GM23248 (cell line): ENCODE measurements around the gene PCCA. TPM values are rescaled to one million over a fixed set of nuclear protein-coding genes. Genes with fewer than 3 reads are reported as not detected.
"Not testable (repeated sequence)": the region's sequence is repeated elsewhere in the genome, so short reads cannot be mapped to it uniquely, and the experiment has no call there.

Source experiments
- DNase-seq: peaks from one replicate; pipeline ENCODE4 v3.0.0-alpha.2; 2015
- H2AFZ ChIP-seq: fragments of 200-600 bp; sonication (generic); 2 replicates; pipeline ENCODE4 v1.6.1; 2016; ENCODE audit warnings: antibody characterized with exemption
- H3F3A ChIP-seq: fragments of 200-600 bp; sonication (generic); 2 replicates; pipeline ENCODE4 v1.6.1; 2016; ENCODE audit warnings: mild to moderate bottlenecking, antibody characterized with exemption, mixed run types; ENCODE audit not compliant: insufficient read depth
- H3K27ac ChIP-seq: fragments of 200-600 bp; sonication (generic); 2 replicates; pipeline ENCODE4 v1.5.1; 2016; ENCODE audit warnings: mild to moderate bottlenecking
- H3K27me3 ChIP-seq: fragments of 200-600 bp; sonication (generic); replicated peaks from 2 replicates; pipeline ENCODE4 v1.6.1; 2016; ENCODE audit warnings: mild to moderate bottlenecking; ENCODE audit not compliant: insufficient read depth
- H3K36me3 ChIP-seq: fragments of 200-600 bp; sonication (generic); 2 replicates; pipeline ENCODE4 v1.6.1; 2016; ENCODE audit warnings: low read depth, mild to moderate bottlenecking
- H3K4me1 ChIP-seq: fragments of 200-600 bp; sonication (generic); 2 replicates; pipeline ENCODE4 v1.6.1; 2016; ENCODE audit warnings: mild to moderate bottlenecking; ENCODE audit not compliant: insufficient read depth
- H3K4me2 ChIP-seq: fragments of 200-600 bp; sonication (generic); one replicate; pipeline ENCODE4 v1.6.1; 2016; ENCODE audit warnings: mild to moderate bottlenecking; ENCODE audit not compliant: unreplicated experiment
- H3K4me3 ChIP-seq: fragments of 200-600 bp; sonication (generic); 2 replicates; pipeline ENCODE4 v1.5.1; 2016; ENCODE audit warnings: mild to moderate bottlenecking
- H3K79me2 ChIP-seq: fragments of 200-600 bp; sonication (generic); 2 replicates; pipeline ENCODE4 v1.6.1; 2016; ENCODE audit warnings: mild to moderate bottlenecking; ENCODE audit not compliant: insufficient read depth
- H3K9ac ChIP-seq: fragments of 200-600 bp; sonication (generic); 2 replicates; pipeline ENCODE4 v1.6.1; 2016; ENCODE audit warnings: mild to moderate bottlenecking
- H3K9me2 ChIP-seq: fragments of 200-600 bp; sonication (generic); 2 replicates; pipeline ENCODE4 v1.6.1; 2016; ENCODE audit warnings: mixed run types, mild to moderate bottlenecking, moderate library complexity; ENCODE audit not compliant: insufficient read depth
- H3K9me3 ChIP-seq: fragments of 200-600 bp; sonication (generic); one replicate; pipeline ENCODE4 v1.6.1; 2017; ENCODE audit warnings: low read depth
- H4K20me1 ChIP-seq: fragments of 200-600 bp; sonication (generic); 2 replicates; pipeline ENCODE4 v1.6.0; 2016; ENCODE audit not compliant: insufficient read depth
- EZH2 ChIP-seq: fragments of 200-600 bp; sonication (generic); IDR thresholded peaks from 2 replicates; pipeline ENCODE4 v1.6.1; 2018; ENCODE audit warnings: antibody characterized with exemption, mild to moderate bottlenecking; ENCODE audit not compliant: insufficient read depth, poor library complexity, severe bottlenecking
- EZH2phosphoT487 ChIP-seq: fragments of 200-600 bp; sonication (generic); IDR thresholded peaks from 2 replicates; pipeline ENCODE4 v1.6.1; 2018; ENCODE audit warnings: antibody characterized with exemption, moderate library complexity, mild to moderate bottlenecking, low read depth; ENCODE audit not compliant: insufficient read depth
- WGBS, 2 experiments: methylation state at CpG; one replicate each; pipeline ENCODE4 v1.1.6; 2015 to 2017; ENCODE audit warnings: low lambda C conversion rate in 2 of 2, low coverage in 1 of 2; ENCODE audit errors: missing lambda C conversion rate in 2 of 2; 5-methylcytosine and 5-hydroxymethylcytosine counted together
- in situ Hi-C: fragments of 300-500 bp; cut with MboI; formaldehyde crosslinking; loops from 2 replicates; pipeline ENCODE4 v1.15.0; 2020
- polyA plus RNA-seq: library from polyadenylated mRNA; unstranded; fragments of >200 nt; fragmentation: Nextera tagmentation; extraction: Ambion mirVana; gene quantifications from 2 replicates; pipeline ENCODE4 v1.2.1, GENCODE V29; 2016
- total RNA-seq: library from RNA; depleted of rRNA; stranded (reverse); fragments of >200 nt; shearing (Covaris generic); gene quantifications from 2 replicates; pipeline ENCODE4 v1.2.3, GENCODE V29; 2014

PCCA gene
- total and polyA plus RNA-seq, 2 experiments from 2014 or later = 9.1 to 9.6 TPM

DNA sequence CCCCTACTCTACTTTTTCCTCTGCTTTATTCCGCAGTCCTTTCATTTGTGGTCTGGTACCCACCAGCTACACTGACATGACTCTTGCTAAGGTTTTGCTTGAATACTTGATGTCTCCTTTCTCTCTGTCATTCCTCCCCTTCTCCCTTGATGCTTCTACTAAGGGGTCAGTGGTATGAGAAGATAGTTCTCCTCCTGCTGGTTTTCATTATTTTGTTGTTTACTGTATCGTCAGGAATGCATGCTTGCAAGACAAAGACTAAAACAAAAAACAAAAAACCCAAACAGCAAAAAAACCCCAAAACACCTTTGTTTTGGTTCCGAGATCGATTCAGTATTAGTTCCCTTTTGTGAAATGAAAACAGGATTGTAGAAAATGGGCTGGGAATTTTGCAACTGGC is 59.5 kb downstream of the PCCA start:
- H3K9me2 ChIP-seq = no peaks in the 10 kb centered on the region
- H3K36me3 ChIP-seq = 0 out of 2 replicates have a peak, but pooled peaks cover 3% of the 10 kb centered on the region
- H3K9me3 ChIP-seq = no peaks in the 10 kb centered on the region
- in situ Hi-C loops = no loop called here
- H3F3A ChIP-seq = no peaks in the 10 kb centered on the region
- H3K4me3 ChIP-seq = no peak overlapping the region
- no peaks in the 10 kb centered on the region for H4K20me1 ChIP-seq
- no peaks in the 10 kb centered on the region for H3K79me2 ChIP-seq
- TF ChIP-seq EZH2phosphoT487 (no peak), EZH2 (no peak)
- H3K27ac ChIP-seq = no peak overlapping the region
- no peak for DNase-seq
- no peak overlapping the region for H3K4me2 ChIP-seq
- WGBS, 2 experiments = 91% methylated on average over 4 of the region's 4 CpGs
- no peak overlapping the region for H2AFZ ChIP-seq
- no peaks in the 10 kb centered on the region for H3K27me3 ChIP-seq
- H3K9ac ChIP-seq = no peak overlapping the region
- H3K4me1 ChIP-seq = no peaks in the 10 kb centered on the region

DNA sequence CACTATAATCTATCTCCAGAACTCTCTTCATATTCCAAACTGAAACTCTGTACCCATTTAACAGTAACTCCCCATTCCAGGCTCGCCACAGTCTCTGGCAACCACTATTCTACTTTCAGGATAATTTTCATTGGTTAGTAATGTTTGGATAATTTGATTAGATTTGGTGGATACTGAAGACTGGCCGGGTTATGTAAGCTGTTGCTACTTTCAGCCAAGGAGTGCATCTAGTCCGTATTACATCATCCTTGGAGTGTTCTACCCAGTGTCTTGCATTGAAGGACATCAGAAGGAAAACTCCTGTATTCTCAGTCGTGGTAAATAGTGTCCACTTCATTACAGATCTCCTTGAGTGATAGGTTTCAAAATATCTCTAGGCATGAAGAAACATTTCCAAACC is 60.5 kb downstream of the PCCA start:
- 36 to 41% methylated on average over 4 of the region's 4 CpGs for WGBS, 2 experiments
- no peak overlapping the region for H3K4me3 ChIP-seq
- no peaks in the 10 kb centered on the region for H3K27me3 ChIP-seq
- H2AFZ ChIP-seq = no peak overlapping the region
- no peak overlapping the region for H3K9ac ChIP-seq
- H3K79me2 ChIP-seq = no peaks in the 10 kb centered on the region
- H3K9me3 ChIP-seq = no peaks in the 10 kb centered on the region
- H3K4me1 ChIP-seq = no peaks in the 10 kb centered on the region
- in situ Hi-C loops = no loop called here
- H3K27ac ChIP-seq = no peak overlapping the region
- no peaks in the 10 kb centered on the region for H3F3A ChIP-seq
- no peaks in the 10 kb centered on the region for H4K20me1 ChIP-seq
- H3K4me2 ChIP-seq = no peak overlapping the region
- no peak for DNase-seq
- TF ChIP-seq EZH2 (no peak), EZH2phosphoT487 (no peak)
- 0 out of 2 replicates have a peak, but pooled peaks cover 3% of the 10 kb centered on the region for H3K36me3 ChIP-seq
- H3K9me2 ChIP-seq = no peaks in the 10 kb centered on the region

DNA sequence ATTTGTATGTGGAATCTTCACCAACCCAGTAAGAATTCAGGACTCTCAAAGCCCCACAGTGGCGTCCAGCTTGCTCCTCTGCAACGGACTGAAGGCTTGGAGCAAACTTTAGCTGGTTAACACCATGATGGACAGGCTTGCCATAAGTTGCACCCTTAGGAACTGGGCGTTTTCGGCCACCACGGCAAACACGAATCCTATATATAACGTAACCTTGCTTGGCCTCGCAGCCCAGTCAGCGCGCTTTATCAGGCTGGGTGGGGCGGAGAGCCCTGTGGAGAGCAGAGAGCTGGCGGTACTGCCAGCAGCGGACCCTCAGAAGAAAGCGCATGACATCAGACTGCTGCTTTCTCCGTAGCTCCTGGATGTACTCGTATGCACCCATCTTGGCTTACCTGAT is 61.8 kb downstream of the PCCA start:
- H4K20me1 ChIP-seq, in situ Hi-C loops, H2AFZ ChIP-seq, H3K36me3 ChIP-seq, H3K4me3 ChIP-seq, H3K79me2 ChIP-seq, H3K9me2 ChIP-seq, H3K9me3 ChIP-seq, H3K27me3 ChIP-seq, H3F3A ChIP-seq, DNase-seq, H3K4me2 ChIP-seq, H3K4me1 ChIP-seq, H3K27ac ChIP-seq, H3K9ac ChIP-seq: not testable (repeated sequence)
- 96 to 97% methylated on average over 16 of the region's 16 CpGs for WGBS, 2 experiments

DNA sequence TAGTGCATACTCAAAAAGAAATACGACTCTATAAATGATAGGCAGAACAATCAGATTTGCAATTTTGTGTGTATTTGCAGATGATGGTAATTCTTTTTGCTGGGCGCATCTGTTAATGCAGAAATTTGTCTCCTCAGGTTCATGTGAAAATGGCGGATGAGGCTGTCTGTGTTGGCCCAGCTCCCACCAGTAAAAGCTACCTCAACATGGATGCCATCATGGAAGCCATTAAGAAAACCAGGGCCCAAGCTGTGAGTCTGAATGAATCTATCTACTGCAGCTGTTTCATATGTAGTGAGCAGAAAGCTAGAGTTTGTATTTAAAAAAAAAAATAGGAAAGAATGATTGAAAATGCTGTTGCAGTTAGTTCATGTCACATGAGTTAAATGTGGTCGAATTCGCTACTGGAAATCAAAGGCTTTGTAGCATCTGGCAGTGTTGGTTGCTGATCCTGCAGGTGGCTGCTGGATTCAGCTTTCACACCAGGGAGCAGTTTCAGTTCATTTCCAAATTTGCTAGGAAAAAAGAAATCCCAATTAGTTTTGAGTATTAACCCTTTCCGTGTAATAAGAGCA is 66.0 kb downstream of the PCCA start:
- Histone ChIP-seq H3K9me2 (no peaks in the 10 kb centered on the region), H3K9ac (no peak overlapping the region), H3K9me3 (no peaks in the 10 kb centered on the region), H3F3A (no peaks in the 10 kb centered on the region), H3K36me3 (0 out of 2 replicates have a peak, but pooled peaks cover 3% of the 10 kb centered on the region), H3K4me1 (peaks cover 8% of the 10 kb centered on the region), H2AFZ (no peak overlapping the region), H3K27ac (no peak overlapping the region), H3K4me3 (no peak overlapping the region), H4K20me1 (no peaks in the 10 kb centered on the region), H3K27me3 (no peaks in the 10 kb centered on the region), H3K79me2 (no peaks in the 10 kb centered on the region), H3K4me2 (no peak overlapping the region)
- in situ Hi-C loops = no loop called here
- no peak for DNase-seq
- 94 to 96% methylated on average over 6 of the region's 6 CpGs for WGBS, 2 experiments
- TF ChIP-seq EZH2 (no peak), EZH2phosphoT487 (no peak)

- TF ChIP-seq EZH2phosphoT487 (no peak), EZH2 (no peak)
- no peaks in the 10 kb centered on the region for H3K79me2 ChIP-seq
- H3F3A ChIP-seq = no peaks in the 10 kb centered on the region
- in situ Hi-C loops = no loop called here
- H3K4me1 ChIP-seq = peaks cover 8% of the 10 kb centered on the region
- no peaks in the 10 kb centered on the region for H3K9me3 ChIP-seq
- no peaks in the 10 kb centered on the region for H4K20me1 ChIP-seq
- peak; percentile 28 for DNase-seq
- no peak overlapping the region for H3K27ac ChIP-seq
- H3K9me2 ChIP-seq = no peaks in the 10 kb centered on the region
- H3K36me3 ChIP-seq = 0 out of 2 replicates have a peak, but pooled peaks cover 3% of the 10 kb centered on the region
- H3K4me3 ChIP-seq = no peak overlapping the region
- H3K9ac ChIP-seq = no peak overlapping the region
- H3K4me2 ChIP-seq = no peak overlapping the region
- H2AFZ ChIP-seq = no peak overlapping the region
- WGBS, 2 experiments = 94 to 97% methylated on average over 1 of the region's 1 CpG
- no peaks in the 10 kb centered on the region for H3K27me3 ChIP-seq
Measured at GRCh38 chr13:100156788-100157187, 67.9 kb downstream of the PCCA start.
